ENCODE results near the gene TRAPPC11. TPM values are rescaled to one million over a fixed set of nuclear protein-coding genes. Genes with fewer than 3 reads are reported as not detected.

Gene TRAPPC11
- total RNA-seq, 1 donor from 2014 or later, result 26.3 TPM

DNA sequence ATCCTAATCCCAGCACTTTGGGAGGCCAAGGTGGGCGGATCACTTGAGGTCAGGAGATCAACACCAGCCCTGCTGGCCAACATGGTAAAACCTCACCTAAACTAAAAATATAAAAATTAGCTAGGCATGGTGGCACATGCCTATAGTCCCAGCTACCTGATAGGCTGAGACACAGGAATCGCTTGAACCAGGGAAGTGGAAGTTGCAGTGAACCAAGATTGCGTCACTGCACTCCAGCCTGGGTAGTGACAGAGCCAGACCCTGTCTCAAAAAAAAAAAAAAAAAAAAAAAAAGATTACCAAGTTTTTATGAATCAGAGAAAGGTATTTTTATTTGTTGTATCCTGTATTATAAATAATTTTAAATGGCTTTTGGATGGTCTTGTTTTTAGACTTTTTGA is 15.1 kb downstream of the TRAPPC11 start:
- H3K36me3 ChIP-seq (ENCODE audit: insufficient read depth, low read length), result peaks cover 37% of the 10 kb centered on the region

DNA sequence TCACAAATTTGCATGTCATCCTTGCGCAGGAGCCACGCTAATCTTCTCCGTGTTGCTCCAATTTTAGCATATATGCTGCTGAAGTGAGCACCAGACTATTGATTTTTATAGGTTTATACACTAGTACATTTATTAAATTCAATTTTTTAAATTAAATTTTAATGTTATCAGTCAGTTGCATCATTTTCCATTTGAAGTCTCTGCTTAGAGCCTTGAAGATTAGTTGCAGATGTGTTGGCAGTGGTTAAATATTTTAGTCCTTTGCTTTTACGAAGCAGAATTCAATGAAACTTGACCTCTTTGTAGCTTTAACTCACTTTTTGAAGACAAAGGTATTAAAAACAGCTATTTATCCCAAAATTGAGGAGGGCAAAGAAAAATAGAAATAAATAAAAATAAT is 16.5 kb downstream of the TRAPPC11 start:
- Mint-ChIP-seq H3K27ac (ENCODE audit: unreplicated experiment) (no peak overlapping the region), H3K36me3 (ENCODE audit: low read depth, unreplicated experiment) (peaks cover 5% of the 10 kb centered on the region), H3K9me3 (ENCODE audit: unreplicated experiment) (no peaks in the 10 kb centered on the region), H3K4me3 (ENCODE audit: unreplicated experiment) (no peak overlapping the region), H3K4me1 (ENCODE audit: low read depth, unreplicated experiment) (peaks cover 2% of the 10 kb centered on the region), H3K27me3 (ENCODE audit: low read depth, unreplicated experiment) (no peaks in the 10 kb centered on the region)
- H3K36me3 ChIP-seq (ENCODE audit: insufficient read depth, low read length), result peaks cover 38% of the 10 kb centered on the region
- H3K4me1 ChIP-seq (ENCODE audit: insufficient read depth, low read length), result no peaks in the 10 kb centered on the region
- no peak overlapping the region for H3K9ac ChIP-seq (ENCODE audit: low read length)
- H4K20me1 ChIP-seq (ENCODE audit: insufficient read depth, low read length), result no peaks in the 10 kb centered on the region
- DNase-seq (ENCODE audit: low read depth), result no peak
- no peaks in the 10 kb centered on the region for H3K27me3 ChIP-seq (ENCODE audit: insufficient read depth, low read length)
- H3K27ac ChIP-seq (ENCODE audit: low read depth, low read length), result no peak overlapping the region
- H3K9me3 ChIP-seq (ENCODE audit: insufficient read depth, low read depth, low read length), result no peaks in the 10 kb centered on the region
- H3K4me3 ChIP-seq (ENCODE audit: insufficient read depth, low read depth, low read length), result no peak overlapping the region
- TF ChIP-seq EZH2 (IDR thresholded peaks at IDR 0.05; ENCODE audit: insufficient read depth, low read length), result no peak
- TF ChIP-seq, protein P1, sequence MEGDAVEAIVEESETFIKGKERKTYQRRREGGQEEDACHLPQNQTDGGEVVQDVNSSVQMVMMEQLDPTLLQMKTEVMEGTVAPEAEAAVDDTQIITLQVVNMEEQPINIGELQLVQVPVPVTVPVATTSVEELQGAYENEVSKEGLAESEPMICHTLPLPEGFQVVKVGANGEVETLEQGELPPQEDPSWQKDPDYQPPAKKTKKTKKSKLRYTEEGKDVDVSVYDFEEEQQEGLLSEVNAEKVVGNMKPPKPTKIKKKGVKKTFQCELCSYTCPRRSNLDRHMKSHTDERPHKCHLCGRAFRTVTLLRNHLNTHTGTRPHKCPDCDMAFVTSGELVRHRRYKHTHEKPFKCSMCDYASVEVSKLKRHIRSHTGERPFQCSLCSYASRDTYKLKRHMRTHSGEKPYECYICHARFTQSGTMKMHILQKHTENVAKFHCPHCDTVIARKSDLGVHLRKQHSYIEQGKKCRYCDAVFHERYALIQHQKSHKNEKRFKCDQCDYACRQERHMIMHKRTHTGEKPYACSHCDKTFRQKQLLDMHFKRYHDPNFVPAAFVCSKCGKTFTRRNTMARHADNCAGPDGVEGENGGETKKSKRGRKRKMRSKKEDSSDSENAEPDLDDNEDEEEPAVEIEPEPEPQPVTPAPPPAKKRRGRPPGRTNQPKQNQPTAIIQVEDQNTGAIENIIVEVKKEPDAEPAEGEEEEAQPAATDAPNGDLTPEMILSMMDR (IDR thresholded peaks at IDR 0.05; ENCODE audit: insufficient read depth, low read depth, low read length), result no peak
- FAIRE-seq, result no peak
- no peak overlapping the region for H3K4me2 ChIP-seq (ENCODE audit: low read length)
- no peaks in the 10 kb centered on the region for H3K79me2 ChIP-seq (ENCODE audit: insufficient read depth, low read length)
- no peak overlapping the region for H2AFZ ChIP-seq (ENCODE audit: low read depth, low read length)

More for the DNA sequence above, 15.1 kb downstream of the TRAPPC11 start:
- TF ChIP-seq, protein P1 (IDR thresholded peaks at IDR 0.05; ENCODE audit: insufficient read depth, low read depth, low read length), result no peak
- no peak for TF ChIP-seq EZH2 (IDR thresholded peaks at IDR 0.05; ENCODE audit: insufficient read depth, low read length)
- Histone ChIP-seq H3K4me2 (ENCODE audit: low read length) (no peak overlapping the region), H3K9me3 (ENCODE audit: insufficient read depth, low read depth, low read length) (no peaks in the 10 kb centered on the region), H4K20me1 (ENCODE audit: insufficient read depth, low read length) (no peaks in the 10 kb centered on the region), H3K4me3 (ENCODE audit: insufficient read depth, low read depth, low read length) (no peak overlapping the region), H3K27ac (ENCODE audit: low read depth, low read length) (no peak overlapping the region), H3K27me3 (ENCODE audit: insufficient read depth, low read length) (no peaks in the 10 kb centered on the region), H3K79me2 (ENCODE audit: insufficient read depth, low read length) (no peaks in the 10 kb centered on the region), H3K9ac (ENCODE audit: low read length) (no peak overlapping the region), H3K4me1 (ENCODE audit: insufficient read depth, low read length) (no peaks in the 10 kb centered on the region), H2AFZ (ENCODE audit: low read depth, low read length) (no peak overlapping the region)
- Mint-ChIP-seq H3K4me3 (ENCODE audit: unreplicated experiment) (no peak overlapping the region), H3K27me3 (ENCODE audit: low read depth, unreplicated experiment) (no peaks in the 10 kb centered on the region), H3K36me3 (ENCODE audit: low read depth, unreplicated experiment) (peaks cover 4% of the 10 kb centered on the region), H3K4me1 (ENCODE audit: low read depth, unreplicated experiment) (no peaks in the 10 kb centered on the region), H3K27ac (ENCODE audit: unreplicated experiment) (no peak overlapping the region), H3K9me3 (ENCODE audit: unreplicated experiment) (no peaks in the 10 kb centered on the region)
- FAIRE-seq, result no peak
- no peak for DNase-seq (ENCODE audit: low read depth)

DNA sequence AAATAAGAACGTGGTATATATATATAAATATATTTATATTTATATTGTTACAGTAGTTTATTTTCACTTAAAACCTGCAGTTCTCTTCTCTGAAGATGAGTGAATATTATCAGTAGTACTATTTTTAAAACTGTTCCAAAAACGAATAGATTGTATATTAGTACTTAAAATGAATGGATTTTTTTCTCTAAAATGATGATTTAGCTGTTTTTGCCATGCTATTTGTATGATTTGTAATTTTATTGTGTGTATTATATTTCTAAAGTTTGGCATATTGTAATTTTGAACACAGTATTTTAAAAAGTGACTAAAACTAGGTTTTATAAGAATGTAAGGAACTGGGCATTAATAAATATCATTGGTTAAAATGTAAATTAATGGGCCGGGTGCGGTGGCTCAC is 22.0 kb downstream of the TRAPPC11 start:
- H3K27ac Mint-ChIP-seq (ENCODE audit: unreplicated experiment), result no peak overlapping the region
- H3K36me3 Mint-ChIP-seq (ENCODE audit: low read depth, unreplicated experiment), result peaks cover 9% of the 10 kb centered on the region
- Histone ChIP-seq H3K27me3 (ENCODE audit: insufficient read depth, low read length) (no peaks in the 10 kb centered on the region), H3K27ac (ENCODE audit: low read depth, low read length) (no peak overlapping the region), H3K36me3 (ENCODE audit: insufficient read depth, low read length) (peaks cover 34% of the 10 kb centered on the region), H3K4me1 (ENCODE audit: insufficient read depth, low read length) (no peaks in the 10 kb centered on the region), H3K9ac (ENCODE audit: low read length) (no peak overlapping the region), H3K4me2 (ENCODE audit: low read length) (no peak overlapping the region), H3K4me3 (ENCODE audit: insufficient read depth, low read depth, low read length) (no peak overlapping the region), H3K79me2 (ENCODE audit: insufficient read depth, low read length) (no peaks in the 10 kb centered on the region), H3K9me3 (ENCODE audit: insufficient read depth, low read depth, low read length) (no peaks in the 10 kb centered on the region), H2AFZ (ENCODE audit: low read depth, low read length) (no peak overlapping the region), H4K20me1 (ENCODE audit: insufficient read depth, low read length) (no peaks in the 10 kb centered on the region)
- no peak overlapping the region for H3K4me3 Mint-ChIP-seq (ENCODE audit: unreplicated experiment)
- TF ChIP-seq EZH2 (IDR thresholded peaks at IDR 0.05; ENCODE audit: insufficient read depth, low read length), result no peak
- TF ChIP-seq, protein P1 (IDR thresholded peaks at IDR 0.05; ENCODE audit: insufficient read depth, low read depth, low read length), result no peak
- no peak for DNase-seq (ENCODE audit: low read depth)
- H3K4me1 Mint-ChIP-seq (ENCODE audit: low read depth, unreplicated experiment), result peaks cover 2% of the 10 kb centered on the region
- FAIRE-seq, result no peak
- no peaks in the 10 kb centered on the region for H3K9me3 Mint-ChIP-seq (ENCODE audit: unreplicated experiment)
- no peaks in the 10 kb centered on the region for H3K27me3 Mint-ChIP-seq (ENCODE audit: low read depth, unreplicated experiment)
